ENCODE data around the gene GSTO2. TPM values are rescaled to one million over a fixed set of nuclear protein-coding genes. Genes with fewer than 3 reads are reported as not detected.

The GSTO2 gene
- total RNA-seq, 2 experiments from 2014 or later = 1.6 TPM

- no peak overlapping the region for H3K4me3 ChIP-seq (ENCODE audit: low read depth, low read length, poor library complexity, severe bottlenecking)
- no peaks in the 10 kb centered on the region for H3K9me3 ChIP-seq (ENCODE audit: low read length)
- ChIA-PET POLR2A (interaction anchor here (3.2 kb wide), 1 partner anchor 22 kb away, joined by 16 read pairs; the partner anchor contains the start of gene ITPRIP), CTCF (ENCODE audit: unreplicated experiment) (interaction anchor here (0.6 to 1.4 kb wide), 2 partner anchors 9 to 10 kb away, joined by 3 to 4 read pairs; no protein-coding TSS in a partner anchor)
- no peak for DNase-seq (ENCODE audit: low spot score)
- peaks cover 38% of the 10 kb centered on the region; the same call in 1 of the 2 replicates for H3K79me2 ChIP-seq (ENCODE audit: insufficient read depth, low read depth, low read length)
- peaks cover 25% of the 10 kb centered on the region for H4K20me1 ChIP-seq (ENCODE audit: insufficient read depth, low read length)
- TF ChIP-seq EZH2phosphoT487 (IDR thresholded peaks at IDR 0.05; ENCODE audit: borderline replicate concordance, low read depth, low read length) = no peak
- TF ChIP-seq CTCF (conservative IDR thresholded peaks at IDR 0.05; ENCODE audit: low read length) = no peak
- peaks cover 34% of the 10 kb centered on the region for H3K4me1 ChIP-seq (ENCODE audit: insufficient read depth, low read length, poor library complexity, severe bottlenecking)
- no peak overlapping the region for H3K27ac ChIP-seq (ENCODE audit: low read depth, low read length, poor library complexity, severe bottlenecking)
- no peaks in the 10 kb centered on the region for H3K9me2 ChIP-seq (ENCODE audit: insufficient read depth, low read length)
- no peak overlapping the region for H3K4me2 ChIP-seq (ENCODE audit: low read length)
- no TSS peak for BruUV-seq (replicated peaks)
- peaks cover 54% of the 10 kb centered on the region for H3K36me3 ChIP-seq (ENCODE audit: insufficient read depth, low read length)
- H2AFZ ChIP-seq (ENCODE audit: low read length) = no peak overlapping the region
- intact Hi-C loops (cut with micrococcal nuclease; ENCODE audit: unreplicated experiment) = no loop called here
Measured at GRCh38 chr10:104315486-104315921, 46.5 kb downstream of the GSTO2 start.

- Histone ChIP-seq H3K9me2 (ENCODE audit: insufficient read depth, low read length) (no peaks in the 10 kb centered on the region), H4K20me1 (ENCODE audit: insufficient read depth, low read length) (peaks cover 25% of the 10 kb centered on the region), H3K4me3 (ENCODE audit: low read depth, low read length, poor library complexity, severe bottlenecking) (no peak overlapping the region), H3K79me2 (ENCODE audit: insufficient read depth, low read depth, low read length) (peaks cover 48% of the 10 kb centered on the region), H2AFZ (ENCODE audit: low read length) (no peak overlapping the region), H3K9me3 (ENCODE audit: low read length) (no peaks in the 10 kb centered on the region), H3K27ac (ENCODE audit: low read depth, low read length, poor library complexity, severe bottlenecking) (no peak overlapping the region), H3K4me2 (ENCODE audit: low read length) (no peak overlapping the region), H3K36me3 (ENCODE audit: insufficient read depth, low read length) (peaks cover 44% of the 10 kb centered on the region), H3K4me1 (ENCODE audit: insufficient read depth, low read length, poor library complexity, severe bottlenecking) (peaks cover 44% of the 10 kb centered on the region)
- no TSS peak for BruUV-seq (replicated peaks)
- no peak for DNase-seq (ENCODE audit: low spot score)
- intact Hi-C loops (cut with micrococcal nuclease; ENCODE audit: unreplicated experiment) = no loop called here
- ChIA-PET POLR2A (interaction anchor here (0.6 to 3.2 kb wide), 2 partner anchors 10 to 21 kb away, joined by 6 to 16 read pairs; partner anchors contain the start of gene ITPRIP), CTCF (ENCODE audit: unreplicated experiment) (interaction anchor here (0.6 to 1.4 kb wide), 2 partner anchors 10 to 11 kb away, joined by 3 to 4 read pairs; no protein-coding TSS in a partner anchor)
- TF ChIP-seq CTCF (conservative IDR thresholded peaks at IDR 0.05; ENCODE audit: low read length) (no peak), EZH2phosphoT487 (IDR thresholded peaks at IDR 0.05; ENCODE audit: borderline replicate concordance, low read depth, low read length) (no peak)
Measured at GRCh38 chr10:104316321-104317099, 47.5 kb downstream of the GSTO2 start.
